HT-29 (cell line): ENCODE data around the gene NIPBL. TPM values are rescaled to one million over a fixed set of nuclear protein-coding genes. Genes with fewer than 3 reads are reported as not detected.
A peak's percentile ranks its signal among the peaks of the same experiment; 100 is the strongest.
"Not testable (repeated sequence)": the region's sequence is repeated elsewhere in the genome, so short reads cannot be mapped to it uniquely, and the experiment has no call there.

ENCODE experiments used
- DNase-seq: peaks from one replicate; pipeline ENCODE4 v3.0.0-alpha.2; 2015; ENCODE audit warnings: low spot score
- total RNA-seq: library from RNA; depleted of rRNA; stranded (reverse); fragments of >200 nt; shearing (Covaris generic); gene quantifications from 2 replicates; pipeline ENCODE4 v1.2.3, GENCODE V29; 2014

The NIPBL gene
- total RNA-seq, 1 experiment from 2014 or later: 11.2 TPM

- no peak for DNase-seq
These were observed 28.1 kb downstream of the NIPBL start for GRCh38 chr5:36904677-36905076.

GRCh38 chr5:36908544-36909260 lies 32.1 kb downstream of the NIPBL start:
- no peak for DNase-seq

GRCh38 chr5:36915653-36916052 lies 39.1 kb downstream of the NIPBL start:
- no peak for DNase-seq

- not testable (repeated sequence) for DNase-seq
These were observed 40.0 kb downstream of the NIPBL start for GRCh38 chr5:36916614-36917013.

GRCh38 chr5:36917358-36917757 lies 40.8 kb downstream of the NIPBL start:
- not testable (repeated sequence) for DNase-seq

GRCh38 chr5:36919238-36919637 lies 42.7 kb downstream of the NIPBL start:
- DNase-seq: no peak

- no peak for DNase-seq
These were observed 43.1 kb downstream of the NIPBL start for GRCh38 chr5:36919650-36920049.

- peak; percentile 16 for DNase-seq
These were observed 52.4 kb downstream of the NIPBL start for GRCh38 chr5:36928947-36929346.

- no peak for DNase-seq
These were observed 52.9 kb downstream of the NIPBL start for GRCh38 chr5:36929438-36929837.

GRCh38 chr5:36932056-36932455 lies 55.5 kb downstream of the NIPBL start:
- no peak for DNase-seq

- DNase-seq: no peak
These were observed 56.1 kb downstream of the NIPBL start for GRCh38 chr5:36932699-36933098.

- DNase-seq: no peak
These were observed 58.3 kb downstream of the NIPBL start for GRCh38 chr5:36934740-36935356.

GRCh38 chr5:36935805-36936204 lies 59.2 kb downstream of the NIPBL start:
- no peak for DNase-seq

GRCh38 chr5:36936309-36936708 lies 59.7 kb downstream of the NIPBL start:
- no peak for DNase-seq

- DNase-seq: no peak
These were observed 61.6 kb downstream of the NIPBL start for GRCh38 chr5:36938129-36938528.

GRCh38 chr5:36939969-36940858 lies 63.6 kb downstream of the NIPBL start:
- peak; percentile 37 for DNase-seq

- no peak for DNase-seq
These were observed 67.0 kb downstream of the NIPBL start for GRCh38 chr5:36943584-36943983.

- no peak for DNase-seq
These were observed 67.5 kb downstream of the NIPBL start for GRCh38 chr5:36944024-36944423.

GRCh38 chr5:36944607-36945225 lies 68.1 kb downstream of the NIPBL start:
- peak; percentile 77 for DNase-seq

GRCh38 chr5:36945687-36946086 lies 69.1 kb downstream of the NIPBL start:
- no peak for DNase-seq

- no peak for DNase-seq
These were observed 69.5 kb downstream of the NIPBL start for GRCh38 chr5:36946101-36946500.

GRCh38 chr5:36948041-36948440 lies 71.5 kb downstream of the NIPBL start:
- no peak for DNase-seq
